ENCODE data around the gene HTRA3. TPM values are rescaled to one million over a fixed set of nuclear protein-coding genes. Genes with fewer than 3 reads are reported as not detected.

HTRA3 gene
- total RNA-seq, 1 experiment from 2014 or later: 2.8 TPM

GRCh38 chr4:8268901-8269534 is 536 bp upstream of the HTRA3 start:
- intact Hi-C loops (cut with micrococcal nuclease): no loop called here
- CTCF ChIA-PET: no interaction called here
- ATAC-seq (no peak), DNase-seq (no peak)
- Histone ChIP-seq H3K27me3 (ENCODE audit: low read length) (no peaks in the 10 kb centered on the region), H3K36me3 (ENCODE audit: low read depth, low read length) (no peaks in the 10 kb centered on the region), H3K4me3 (ENCODE audit: low read length) (peak overlapping the region; percentile 27; the same call in 1 of the 2 replicates), H3K4me2 (ENCODE audit: low read length) (peak overlapping the region; percentile 77), H3F3A (ENCODE audit: low read length, unreplicated experiment) (no peaks in the 10 kb centered on the region), H3K4me1 (ENCODE audit: insufficient read depth, low read length) (no peaks in the 10 kb centered on the region), H3K9ac (ENCODE audit: low read length) (no peak overlapping the region), H3K27ac (ENCODE audit: low read length) (no peak overlapping the region), H2AFZ (ENCODE audit: low read length) (no peak overlapping the region), H4K20me1 (ENCODE audit: low read length) (no peaks in the 10 kb centered on the region), H3K79me2 (ENCODE audit: low read length) (no peaks in the 10 kb centered on the region), H3K9me2 (replicated peaks; ENCODE audit: low read length) (no peaks in the 10 kb centered on the region), H3K9me3 (ENCODE audit: low read length) (no peaks in the 10 kb centered on the region)
- no peak for TF ChIP-seq EZH2 (IDR thresholded peaks at IDR 0.05; ENCODE audit: low read length, unreplicated experiment)
- TF ChIP-seq EZH2phosphoT487 (IDR thresholded peaks at IDR 0.05; ENCODE audit: borderline replicate concordance, low read length): no peak
- TF ChIP-seq, protein P1, sequence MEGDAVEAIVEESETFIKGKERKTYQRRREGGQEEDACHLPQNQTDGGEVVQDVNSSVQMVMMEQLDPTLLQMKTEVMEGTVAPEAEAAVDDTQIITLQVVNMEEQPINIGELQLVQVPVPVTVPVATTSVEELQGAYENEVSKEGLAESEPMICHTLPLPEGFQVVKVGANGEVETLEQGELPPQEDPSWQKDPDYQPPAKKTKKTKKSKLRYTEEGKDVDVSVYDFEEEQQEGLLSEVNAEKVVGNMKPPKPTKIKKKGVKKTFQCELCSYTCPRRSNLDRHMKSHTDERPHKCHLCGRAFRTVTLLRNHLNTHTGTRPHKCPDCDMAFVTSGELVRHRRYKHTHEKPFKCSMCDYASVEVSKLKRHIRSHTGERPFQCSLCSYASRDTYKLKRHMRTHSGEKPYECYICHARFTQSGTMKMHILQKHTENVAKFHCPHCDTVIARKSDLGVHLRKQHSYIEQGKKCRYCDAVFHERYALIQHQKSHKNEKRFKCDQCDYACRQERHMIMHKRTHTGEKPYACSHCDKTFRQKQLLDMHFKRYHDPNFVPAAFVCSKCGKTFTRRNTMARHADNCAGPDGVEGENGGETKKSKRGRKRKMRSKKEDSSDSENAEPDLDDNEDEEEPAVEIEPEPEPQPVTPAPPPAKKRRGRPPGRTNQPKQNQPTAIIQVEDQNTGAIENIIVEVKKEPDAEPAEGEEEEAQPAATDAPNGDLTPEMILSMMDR (conservative IDR thresholded peaks at IDR 0.05; ENCODE audit: low read depth, low read length): no peak
- no TSS peak for BruUV-seq (replicated peaks)
- POLR2A ChIA-PET (ENCODE audit: unreplicated experiment): no interaction called here

DNA sequence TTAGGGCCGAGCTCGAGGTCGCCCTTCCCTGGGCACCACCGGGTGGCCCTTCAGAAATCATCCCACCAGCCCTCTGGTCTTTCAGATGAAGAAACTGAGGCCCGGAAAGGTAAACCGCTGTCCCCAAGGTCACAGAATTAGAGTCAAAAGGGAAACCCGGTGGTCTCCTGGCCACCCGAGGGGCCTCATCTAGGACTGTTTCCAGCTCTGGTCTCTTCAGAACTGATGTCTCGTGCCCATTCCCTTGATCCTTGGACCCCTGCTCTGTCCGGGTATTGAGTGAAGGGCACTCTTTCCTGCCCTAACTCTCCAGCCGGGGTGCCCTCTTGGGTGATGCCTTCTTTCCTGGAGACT is 841 bp downstream of the HTRA3 start:
- H3K4me2 ChIP-seq (ENCODE audit: low read length): peak overlapping the region; percentile 77

More for the DNA sequence above, 841 bp downstream of the HTRA3 start:
- ATAC-seq: no peak
- no peak overlapping the region for H3K27ac ChIP-seq (ENCODE audit: low read length)
- ChIA-PET POLR2A (ENCODE audit: unreplicated experiment) (interaction anchor here (0.6 kb wide), 1 partner anchor 34 kb away, joined by 3 read pairs; no protein-coding TSS in a partner anchor), CTCF (no interaction called here)
- no peaks in the 10 kb centered on the region for H3K79me2 ChIP-seq (ENCODE audit: low read length)
- TF ChIP-seq EZH2phosphoT487 (IDR thresholded peaks at IDR 0.05; ENCODE audit: borderline replicate concordance, low read length) (no peak), EZH2 (IDR thresholded peaks at IDR 0.05; ENCODE audit: low read length, unreplicated experiment) (no peak)
- TF ChIP-seq, protein P1 (conservative IDR thresholded peaks at IDR 0.05; ENCODE audit: low read depth, low read length): no peak
- H3K9me3 ChIP-seq (ENCODE audit: low read length): no peaks in the 10 kb centered on the region
- H3K4me3 ChIP-seq (ENCODE audit: low read length): peak overlapping the region; percentile 56
- no peaks in the 10 kb centered on the region for H4K20me1 ChIP-seq (ENCODE audit: low read length)
- no TSS peak for BruUV-seq (replicated peaks)
- H3K9ac ChIP-seq (ENCODE audit: low read length): no peak overlapping the region
- H3F3A ChIP-seq (ENCODE audit: low read length, unreplicated experiment): no peaks in the 10 kb centered on the region
- H3K27me3 ChIP-seq (ENCODE audit: low read length): no peaks in the 10 kb centered on the region
- H2AFZ ChIP-seq (ENCODE audit: low read length): no peak overlapping the region
- H3K9me2 ChIP-seq (replicated peaks; ENCODE audit: low read length): no peaks in the 10 kb centered on the region
- H3K36me3 ChIP-seq (ENCODE audit: low read depth, low read length): no peaks in the 10 kb centered on the region
- H3K4me1 ChIP-seq (ENCODE audit: insufficient read depth, low read length): no peaks in the 10 kb centered on the region
- intact Hi-C loops (cut with micrococcal nuclease): no loop called here
- no peak for DNase-seq
